ENCODE measurements around the gene HSPB1. TPM values are rescaled to one million over a fixed set of nuclear protein-coding genes. Genes with fewer than 3 reads are reported as not detected.

HSPB1 gene
- total RNA-seq, 4 donors from 2014 or later: 28.8 to 1,391 (median 758) TPM

DNA sequence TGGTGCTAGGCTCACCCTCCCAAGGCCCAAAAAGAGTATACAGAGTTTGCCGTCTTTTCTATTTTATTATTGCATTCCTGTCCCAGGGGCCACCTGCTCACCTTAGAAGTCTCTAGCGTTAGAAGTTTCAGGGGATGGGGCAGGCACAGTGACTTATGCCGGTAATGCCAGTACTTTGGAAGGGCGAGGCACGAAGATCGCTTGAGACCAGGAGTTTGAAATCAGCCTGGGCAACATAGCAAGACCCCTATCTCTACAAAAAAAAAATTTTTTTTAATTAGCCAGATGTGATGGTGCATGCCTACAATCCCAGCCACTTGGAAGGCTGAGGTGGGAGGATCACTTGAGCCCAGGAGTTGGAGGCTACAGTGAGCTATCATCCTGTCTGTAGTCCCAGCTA lies 30.3 kb upstream of the HSPB1 start:
- no peaks in the 10 kb centered on the region for H3K27me3 ChIP-seq

DNA sequence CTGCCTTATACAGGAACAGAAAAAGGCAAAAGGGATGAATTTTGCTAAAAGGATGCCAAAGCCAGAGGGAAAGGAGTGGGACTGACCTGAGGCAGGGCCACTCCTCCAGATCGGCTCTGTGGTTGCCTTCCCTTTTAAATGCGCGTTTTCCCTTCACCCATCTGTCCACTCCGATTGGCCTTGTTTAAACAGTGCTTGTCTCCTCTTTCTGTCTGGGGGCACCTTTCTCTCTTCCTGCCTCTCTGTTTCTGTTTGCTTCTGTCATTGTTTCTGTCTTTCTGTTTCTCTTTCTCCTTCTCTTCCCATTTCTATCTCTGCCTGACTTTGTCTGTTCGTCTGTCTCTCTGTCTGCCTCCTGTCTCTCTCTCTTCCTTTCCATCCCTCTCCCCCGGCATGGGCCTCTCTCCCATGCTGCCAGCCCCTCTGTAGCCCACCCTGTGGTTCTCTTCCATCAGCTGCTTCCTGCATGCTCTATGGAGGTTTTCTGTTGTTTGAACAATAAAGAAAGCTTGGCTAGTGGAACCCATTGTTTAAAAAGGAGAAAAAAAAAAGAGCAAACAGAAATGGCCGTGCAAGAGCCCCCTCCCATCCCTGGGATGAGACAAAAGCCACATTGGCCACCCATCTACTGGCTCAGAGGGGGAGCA lies 29.5 kb upstream of the HSPB1 start:
- H3K4me3 ChIP-seq: no peak overlapping the region
- intact Hi-C loops (cut with DNase I; ENCODE audit: low total_unique reads): no loop called here
- H3K4me1 ChIP-seq: peaks cover 0 to 4% of the 10 kb centered on the region in 2 donors
- H3K27me3 ChIP-seq: no peaks in the 10 kb centered on the region
- no peak overlapping the region for H3K27ac ChIP-seq
- no peaks in the 10 kb centered on the region for H3K36me3 ChIP-seq
- no peaks in the 10 kb centered on the region for H3K9me3 ChIP-seq
- no peak for DNase-seq
- TF ChIP-seq, protein P1, sequence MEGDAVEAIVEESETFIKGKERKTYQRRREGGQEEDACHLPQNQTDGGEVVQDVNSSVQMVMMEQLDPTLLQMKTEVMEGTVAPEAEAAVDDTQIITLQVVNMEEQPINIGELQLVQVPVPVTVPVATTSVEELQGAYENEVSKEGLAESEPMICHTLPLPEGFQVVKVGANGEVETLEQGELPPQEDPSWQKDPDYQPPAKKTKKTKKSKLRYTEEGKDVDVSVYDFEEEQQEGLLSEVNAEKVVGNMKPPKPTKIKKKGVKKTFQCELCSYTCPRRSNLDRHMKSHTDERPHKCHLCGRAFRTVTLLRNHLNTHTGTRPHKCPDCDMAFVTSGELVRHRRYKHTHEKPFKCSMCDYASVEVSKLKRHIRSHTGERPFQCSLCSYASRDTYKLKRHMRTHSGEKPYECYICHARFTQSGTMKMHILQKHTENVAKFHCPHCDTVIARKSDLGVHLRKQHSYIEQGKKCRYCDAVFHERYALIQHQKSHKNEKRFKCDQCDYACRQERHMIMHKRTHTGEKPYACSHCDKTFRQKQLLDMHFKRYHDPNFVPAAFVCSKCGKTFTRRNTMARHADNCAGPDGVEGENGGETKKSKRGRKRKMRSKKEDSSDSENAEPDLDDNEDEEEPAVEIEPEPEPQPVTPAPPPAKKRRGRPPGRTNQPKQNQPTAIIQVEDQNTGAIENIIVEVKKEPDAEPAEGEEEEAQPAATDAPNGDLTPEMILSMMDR (IDR thresholded peaks at IDR 0.05): no peak
- no peak for TF ChIP-seq POLR2A (IDR thresholded peaks at IDR 0.05)

More for the DNA sequence above, 30.3 kb upstream of the HSPB1 start:
- H3K4me3 ChIP-seq: no peak overlapping the region
- intact Hi-C loops (cut with DNase I; ENCODE audit: low total_unique reads): no loop called here
- H3K9me3 ChIP-seq: no peaks in the 10 kb centered on the region
- H3K36me3 ChIP-seq: no peaks in the 10 kb centered on the region
- H3K4me1 ChIP-seq: peaks cover 5% of the 10 kb centered on the region in 2 donors
- TF ChIP-seq, protein P1 (IDR thresholded peaks at IDR 0.05): no peak
- TF ChIP-seq POLR2A (IDR thresholded peaks at IDR 0.05): no peak
- no peak overlapping the region for H3K27ac ChIP-seq
- no peak for DNase-seq

DNA sequence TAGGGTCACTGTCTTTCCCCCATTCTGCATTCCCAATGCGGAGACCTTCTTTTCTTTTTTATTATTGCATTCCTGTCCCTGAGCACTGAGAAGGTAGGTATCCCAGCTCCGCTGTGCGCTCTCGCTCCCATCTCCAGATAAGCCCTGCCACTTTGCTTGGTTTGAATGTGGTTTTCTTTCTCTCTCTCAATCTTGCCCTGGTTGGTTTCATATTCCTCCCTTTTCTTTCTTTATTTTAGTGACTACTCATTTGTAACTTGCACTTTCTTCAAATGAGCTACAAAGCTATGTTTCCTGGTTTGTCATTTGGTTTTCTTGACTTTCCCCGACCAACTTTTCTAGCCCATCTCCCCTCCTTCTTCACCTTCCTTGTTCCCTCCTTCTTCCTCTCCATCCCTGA lies 29.0 kb upstream of the HSPB1 start:
- H3K4me1 ChIP-seq: no peaks in the 10 kb centered on the region
- no peak for TF ChIP-seq POLR2A (IDR thresholded peaks at IDR 0.05)
- TF ChIP-seq, protein P1 (IDR thresholded peaks at IDR 0.05): no peak
- H3K4me3 ChIP-seq: no peak overlapping the region
- DNase-seq: no peak
- no peaks in the 10 kb centered on the region for H3K36me3 ChIP-seq
- intact Hi-C loops (cut with DNase I; ENCODE audit: low total_unique reads): no loop called here
- no peaks in the 10 kb centered on the region for H3K9me3 ChIP-seq
- H3K27me3 ChIP-seq: no peaks in the 10 kb centered on the region
- H3K27ac ChIP-seq: no peak overlapping the region

DNA sequence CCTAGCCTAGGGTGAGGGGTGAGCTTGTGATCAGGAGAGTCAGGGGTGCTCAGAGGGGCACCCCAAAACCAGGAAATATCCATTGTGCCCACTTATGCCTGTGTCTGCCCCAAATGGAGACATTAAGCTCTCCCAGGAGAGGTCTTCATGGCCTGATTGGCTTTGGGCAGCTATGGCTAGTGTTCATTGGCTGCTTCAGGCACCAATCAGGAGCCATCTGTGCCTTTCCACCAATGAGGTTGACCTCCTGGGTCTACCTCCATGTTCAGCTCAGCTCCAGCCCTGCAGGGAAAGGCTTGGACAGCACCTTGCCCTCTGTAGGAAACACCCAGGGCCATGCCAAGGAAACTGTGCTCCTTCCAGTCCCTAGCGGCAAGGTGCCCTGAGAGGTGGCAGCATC lies 23.9 kb upstream of the HSPB1 start:
- Histone ChIP-seq H3K27ac (no peak overlapping the region), H3K36me3 (no peaks in the 10 kb centered on the region), H3K4me1 (no peaks in the 10 kb centered on the region), H3K4me3 (no peak overlapping the region), H3K27me3 (no peaks in the 10 kb centered on the region), H3K9me3 (no peaks in the 10 kb centered on the region)
- intact Hi-C loops (cut with DNase I; ENCODE audit: low total_unique reads): no loop called here
- TF ChIP-seq POLR2A (IDR thresholded peaks at IDR 0.05): no peak
- TF ChIP-seq, protein P1 (IDR thresholded peaks at IDR 0.05): no peak
- DNase-seq: no peak

DNA sequence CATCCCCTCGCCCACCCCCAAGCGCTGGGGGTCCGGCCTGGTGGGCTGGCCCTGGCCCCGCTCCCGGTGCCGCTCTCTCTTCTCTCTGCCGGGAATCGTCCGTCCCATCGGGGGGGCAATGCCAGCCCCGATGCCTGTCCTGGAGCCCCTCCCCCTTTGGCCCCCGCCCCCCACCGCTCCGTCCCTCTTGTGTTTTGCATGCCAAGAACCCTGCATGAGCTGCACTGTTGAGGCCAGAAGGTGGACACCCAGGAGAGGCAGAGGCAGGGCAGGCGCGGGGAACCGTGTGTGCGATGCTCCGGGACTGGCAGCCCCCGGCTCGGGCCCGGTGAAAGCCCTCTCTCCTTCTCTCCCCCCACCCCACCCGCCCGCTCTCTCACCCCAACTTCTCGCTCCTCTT lies 22.1 kb upstream of the HSPB1 start:
- Histone ChIP-seq H3K4me1 (no peaks in the 10 kb centered on the region), H3K36me3 (no peaks in the 10 kb centered on the region), H3K27ac (peak overlapping the region; percentile 57 to 78), H3K4me3 (no peak overlapping the region), H3K27me3 (no peaks in the 10 kb centered on the region), H3K9me3 (no peaks in the 10 kb centered on the region)
- intact Hi-C loops (cut with DNase I; ENCODE audit: low total_unique reads): loop anchor here (10.0 kb wide), 1 partner anchor 96 kb away; no protein-coding TSS in a partner anchor
- TF ChIP-seq, protein P1 (IDR thresholded peaks at IDR 0.05): no peak
- no peak for TF ChIP-seq POLR2A (IDR thresholded peaks at IDR 0.05)
- DNase-seq: no peak

Measured in uterus (tissue), 4 donors.